Peyer's patch (tissue), 4 donors: ENCODE results near the gene ZNF814.

Source experiments
- POLR2A ChIP-seq, 2 donors: fragments of 450-650 bp; IDR thresholded peaks; one replicate each; pipeline ENCODE4 v1.5.1; 2017; ENCODE audit warnings: antibody characterized with exemption in 2 of 2, mild to moderate bottlenecking in 2 of 2, moderate library complexity in 2 of 2
- TF ChIP-seq, protein P1 (sequence below), 6 experiments: fragments of 450-650 bp in 4 of 6; fragments of 200-600 bp in 2 of 6; sonication (generic) in 1 of 6; IDR thresholded peaks; one replicate each; pipeline ENCODE4 v1.5.1; 2017 to 2019; ENCODE audit warnings: antibody characterized with exemption in 6 of 6, mild to moderate bottlenecking in 3 of 6, moderate library complexity in 1 of 6

GRCh38 chr19:57815247-57816075 lies 73.4 kb downstream of the ZNF814 start:
- TF ChIP-seq, protein P1, sequence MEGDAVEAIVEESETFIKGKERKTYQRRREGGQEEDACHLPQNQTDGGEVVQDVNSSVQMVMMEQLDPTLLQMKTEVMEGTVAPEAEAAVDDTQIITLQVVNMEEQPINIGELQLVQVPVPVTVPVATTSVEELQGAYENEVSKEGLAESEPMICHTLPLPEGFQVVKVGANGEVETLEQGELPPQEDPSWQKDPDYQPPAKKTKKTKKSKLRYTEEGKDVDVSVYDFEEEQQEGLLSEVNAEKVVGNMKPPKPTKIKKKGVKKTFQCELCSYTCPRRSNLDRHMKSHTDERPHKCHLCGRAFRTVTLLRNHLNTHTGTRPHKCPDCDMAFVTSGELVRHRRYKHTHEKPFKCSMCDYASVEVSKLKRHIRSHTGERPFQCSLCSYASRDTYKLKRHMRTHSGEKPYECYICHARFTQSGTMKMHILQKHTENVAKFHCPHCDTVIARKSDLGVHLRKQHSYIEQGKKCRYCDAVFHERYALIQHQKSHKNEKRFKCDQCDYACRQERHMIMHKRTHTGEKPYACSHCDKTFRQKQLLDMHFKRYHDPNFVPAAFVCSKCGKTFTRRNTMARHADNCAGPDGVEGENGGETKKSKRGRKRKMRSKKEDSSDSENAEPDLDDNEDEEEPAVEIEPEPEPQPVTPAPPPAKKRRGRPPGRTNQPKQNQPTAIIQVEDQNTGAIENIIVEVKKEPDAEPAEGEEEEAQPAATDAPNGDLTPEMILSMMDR (IDR thresholded peaks at IDR 0.05) = no peak
- TF ChIP-seq POLR2A (IDR thresholded peaks at IDR 0.05) = no peak
